Vagina (tissue), 2 donors: Measurements from ENCODE around the gene PIP5K1B.

Experiments used
- POLR2AphosphoS5 ChIP-seq, 2 donors: sonication (generic); formaldehyde crosslinking; IDR thresholded peaks; one replicate each; pipeline ENCODE4 v1.9.0; 2017; ENCODE audit warnings: antibody characterized with exemption in 2 of 2, mild to moderate bottlenecking in 2 of 2, low read depth in 1 of 2; ENCODE audit not compliant: insufficient read depth in 1 of 2
- TF ChIP-seq, protein P1 (sequence below), 3 experiments: fragments of 450-650 bp in 2 of 3; fragments of 200-600 bp in 1 of 3; sonication (generic) in 1 of 3; IDR thresholded peaks; one replicate each; pipeline ENCODE4 v1.5.1; 2017 to 2019; ENCODE audit warnings: antibody characterized with exemption in 3 of 3, mild to moderate bottlenecking in 2 of 3, moderate library complexity in 2 of 3

DNA sequence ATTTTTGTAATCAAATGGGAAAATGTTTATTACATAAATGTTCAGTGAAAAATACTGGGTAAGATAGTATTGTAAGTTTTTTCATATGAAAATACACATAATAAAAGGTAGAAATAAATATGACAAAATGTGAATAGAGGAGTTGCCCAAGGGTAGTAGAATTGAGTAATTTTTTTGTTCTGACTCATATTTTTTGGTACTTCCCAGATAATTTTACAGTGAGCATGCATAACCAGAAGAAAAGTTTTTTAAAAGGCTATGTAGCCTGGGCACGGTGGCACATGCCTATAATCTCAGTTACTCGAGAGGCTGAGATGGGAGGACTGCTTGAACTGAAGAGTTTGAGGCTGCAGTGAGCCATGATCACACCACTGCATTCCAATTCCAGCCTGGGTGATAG is 116.9 kb downstream of the PIP5K1B start:
- TF ChIP-seq, protein P1, sequence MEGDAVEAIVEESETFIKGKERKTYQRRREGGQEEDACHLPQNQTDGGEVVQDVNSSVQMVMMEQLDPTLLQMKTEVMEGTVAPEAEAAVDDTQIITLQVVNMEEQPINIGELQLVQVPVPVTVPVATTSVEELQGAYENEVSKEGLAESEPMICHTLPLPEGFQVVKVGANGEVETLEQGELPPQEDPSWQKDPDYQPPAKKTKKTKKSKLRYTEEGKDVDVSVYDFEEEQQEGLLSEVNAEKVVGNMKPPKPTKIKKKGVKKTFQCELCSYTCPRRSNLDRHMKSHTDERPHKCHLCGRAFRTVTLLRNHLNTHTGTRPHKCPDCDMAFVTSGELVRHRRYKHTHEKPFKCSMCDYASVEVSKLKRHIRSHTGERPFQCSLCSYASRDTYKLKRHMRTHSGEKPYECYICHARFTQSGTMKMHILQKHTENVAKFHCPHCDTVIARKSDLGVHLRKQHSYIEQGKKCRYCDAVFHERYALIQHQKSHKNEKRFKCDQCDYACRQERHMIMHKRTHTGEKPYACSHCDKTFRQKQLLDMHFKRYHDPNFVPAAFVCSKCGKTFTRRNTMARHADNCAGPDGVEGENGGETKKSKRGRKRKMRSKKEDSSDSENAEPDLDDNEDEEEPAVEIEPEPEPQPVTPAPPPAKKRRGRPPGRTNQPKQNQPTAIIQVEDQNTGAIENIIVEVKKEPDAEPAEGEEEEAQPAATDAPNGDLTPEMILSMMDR (IDR thresholded peaks at IDR 0.05): no peak
- TF ChIP-seq POLR2AphosphoS5 (IDR thresholded peaks at IDR 0.05; ENCODE audit: insufficient read depth in 1 of 2, low read depth in 1 of 2): no peak
